Amniotic epithelial cell (primary cell): Measurements from ENCODE around the gene CDK5R1.
"Not testable (repeated sequence)": the region's sequence is repeated elsewhere in the genome, so short reads cannot be mapped to it uniquely, and the experiment has no call there.

Experiments used
- DNase-seq: peaks from one replicate; pipeline ENCODE4 v3.0.0-alpha.2; 2010; ENCODE audit warnings: low read depth

The CDK5R1 gene

GRCh38 chr17:32516940-32517701 lies 30.3 kb downstream of the CDK5R1 start:
- DNase-seq: no peak

GRCh38 chr17:32517982-32518381 lies 31.2 kb downstream of the CDK5R1 start:
- no peak for DNase-seq

- DNase-seq: no peak
These were observed 31.9 kb downstream of the CDK5R1 start for GRCh38 chr17:32518646-32519227.

- no peak for DNase-seq
These were observed 32.7 kb downstream of the CDK5R1 start for GRCh38 chr17:32519228-32520103.

- no peak for DNase-seq
These were observed 33.4 kb downstream of the CDK5R1 start for GRCh38 chr17:32520104-32520701.

GRCh38 chr17:32520737-32521404 lies 34.1 kb downstream of the CDK5R1 start:
- no peak for DNase-seq

GRCh38 chr17:32523017-32523680 lies 36.4 kb downstream of the CDK5R1 start:
- DNase-seq: no peak

- DNase-seq: no peak
These were observed 37.2 kb downstream of the CDK5R1 start for GRCh38 chr17:32523827-32524552.

- DNase-seq: not testable (repeated sequence)
These were observed 37.7 kb downstream of the CDK5R1 start for GRCh38 chr17:32524553-32524880.

GRCh38 chr17:32525122-32525521 lies 38.3 kb downstream of the CDK5R1 start:
- peak; percentile 66 for DNase-seq

- DNase-seq: no peak
These were observed 40.4 kb downstream of the CDK5R1 start for GRCh38 chr17:32527146-32527545.

- no peak for DNase-seq
These were observed 42.0 kb downstream of the CDK5R1 start for GRCh38 chr17:32528825-32529224.

- peak; percentile 16 for DNase-seq
These were observed 42.8 kb downstream of the CDK5R1 start for GRCh38 chr17:32529604-32530003.

GRCh38 chr17:32533296-32533695 lies 46.5 kb downstream of the CDK5R1 start:
- DNase-seq: no peak

- peak; percentile 25 for DNase-seq
These were observed 50.2 kb downstream of the CDK5R1 start for GRCh38 chr17:32536736-32537643.
